IPS-NIHi7 (cell line): Measurements from ENCODE around the gene HOXC6.

Experiments
- DNase-seq: peaks from one replicate; pipeline ENCODE4 v3.0.0; 2012; ENCODE audit warnings: mixed read lengths; ENCODE audit errors: extremely low spot score

Gene HOXC6

DNA sequence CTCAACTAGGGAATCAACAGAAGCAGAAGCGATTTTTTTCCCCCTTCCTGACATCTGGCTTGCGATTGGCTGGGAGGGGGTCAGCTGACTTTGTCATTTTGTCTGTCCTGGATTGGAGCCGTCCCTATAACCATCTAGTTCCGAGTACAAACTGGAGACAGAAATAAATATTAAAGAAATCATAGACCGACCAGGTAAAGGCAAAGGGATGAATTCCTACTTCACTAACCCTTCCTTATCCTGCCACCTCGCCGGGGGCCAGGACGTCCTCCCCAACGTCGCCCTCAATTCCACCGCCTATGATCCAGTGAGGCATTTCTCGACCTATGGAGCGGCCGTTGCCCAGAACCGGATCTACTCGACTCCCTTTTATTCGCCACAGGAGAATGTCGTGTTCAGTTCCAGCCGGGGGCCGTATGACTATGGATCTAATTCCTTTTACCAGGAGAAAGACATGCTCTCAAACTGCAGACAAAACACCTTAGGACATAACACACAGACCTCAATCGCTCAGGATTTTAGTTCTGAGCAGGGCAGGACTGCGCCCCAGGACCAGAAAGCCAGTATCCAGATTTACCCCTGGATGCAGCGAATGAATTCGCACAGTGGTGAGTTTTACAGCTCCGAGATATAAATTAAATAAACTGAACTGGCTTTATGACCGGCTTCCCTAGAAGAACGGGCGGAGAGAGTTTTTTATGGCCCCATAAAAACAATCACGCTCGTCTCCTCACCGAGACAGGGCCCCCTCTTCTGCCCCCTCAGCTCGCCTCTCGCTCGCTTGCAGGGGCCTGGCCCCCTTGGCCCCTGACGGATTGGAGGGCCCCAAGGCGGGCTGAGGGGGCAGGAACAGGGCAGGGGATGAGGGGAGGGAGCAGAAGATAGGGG is at the start of gene HOXC6:
HOXC6 (plus strand) TSS at position 127 of the 888 bp plus-strand sequence; CDS start at position 209, 82 bp downstream.
- no peak for DNase-seq

DNA sequence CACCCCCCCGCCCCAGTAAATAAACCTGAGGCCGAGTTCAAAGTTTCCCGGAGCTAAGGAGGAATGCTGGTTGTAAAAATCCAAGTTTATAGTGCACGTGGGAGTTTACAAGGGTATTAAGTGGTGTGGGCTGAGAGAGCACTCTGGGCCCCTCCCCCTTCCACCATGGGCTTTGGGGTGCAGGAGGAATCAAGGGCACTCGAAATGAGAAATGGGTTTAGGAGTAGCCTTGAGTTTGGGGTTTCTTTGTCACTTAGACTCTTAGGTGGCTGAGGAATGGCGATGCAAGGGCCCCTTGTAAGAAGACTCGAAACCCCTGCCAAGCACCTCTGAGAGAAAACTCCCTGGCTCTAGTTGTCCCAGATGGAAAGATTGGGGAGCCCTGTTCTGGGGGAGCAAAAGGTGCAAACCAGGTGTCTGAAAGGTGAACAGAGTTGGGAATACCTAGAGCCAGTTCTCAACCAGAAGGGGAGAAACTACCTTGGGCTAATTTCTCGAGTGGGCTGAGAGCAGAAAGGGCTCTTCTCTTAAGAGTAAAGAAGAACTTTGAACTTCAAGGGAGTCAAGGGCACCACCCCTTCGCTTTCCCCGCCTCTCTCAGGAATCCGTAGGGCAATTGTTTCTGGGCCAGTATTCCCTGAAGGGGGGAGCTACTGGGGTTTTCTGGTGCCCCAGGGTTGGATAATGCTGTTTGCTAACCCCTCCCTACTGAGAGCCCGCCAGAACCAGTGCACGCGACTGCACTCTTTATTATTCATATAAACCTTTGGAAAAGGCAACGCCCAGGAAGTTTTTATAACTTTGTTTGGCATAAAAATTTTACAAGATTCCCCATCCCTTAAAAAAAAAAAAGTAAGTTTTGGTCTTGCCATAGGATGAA is 49.5 kb upstream of the HOXC6 start:
- no peak for DNase-seq

DNA sequence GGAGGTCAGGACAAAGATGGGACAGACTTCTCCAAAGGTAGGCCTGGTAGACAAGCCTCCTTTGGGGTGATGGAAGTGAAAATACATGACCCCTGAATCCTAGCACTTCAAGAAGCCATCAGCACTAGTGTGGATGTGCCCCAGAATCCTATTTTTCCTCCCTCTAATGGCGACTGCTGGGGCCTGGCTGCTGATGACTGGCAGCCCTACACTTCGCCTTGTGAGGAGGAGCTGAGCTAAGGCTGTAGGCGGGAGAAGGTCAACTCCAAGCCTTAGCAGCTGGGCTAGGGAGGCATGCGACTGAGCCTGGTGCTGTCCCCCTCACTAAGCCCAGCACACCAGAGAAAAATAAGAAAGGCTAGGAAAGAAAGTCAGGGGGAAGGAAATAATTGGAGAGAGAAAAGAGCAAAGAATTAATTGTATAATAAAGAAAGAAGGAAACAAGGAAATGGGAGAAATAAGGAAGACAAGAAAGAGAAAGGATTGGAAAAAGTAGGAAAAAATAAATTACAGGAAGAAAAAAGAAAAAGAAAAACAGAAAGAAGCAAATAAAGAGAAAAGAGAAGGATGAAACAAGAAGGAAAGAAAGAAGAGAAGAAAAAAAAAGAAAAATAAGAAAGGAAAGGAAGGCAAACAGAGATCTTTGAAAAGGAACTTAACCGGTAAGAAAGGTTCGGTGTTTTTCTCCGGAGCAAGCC is 48.0 kb upstream of the HOXC6 start:
- DNase-seq = no peak

DNA sequence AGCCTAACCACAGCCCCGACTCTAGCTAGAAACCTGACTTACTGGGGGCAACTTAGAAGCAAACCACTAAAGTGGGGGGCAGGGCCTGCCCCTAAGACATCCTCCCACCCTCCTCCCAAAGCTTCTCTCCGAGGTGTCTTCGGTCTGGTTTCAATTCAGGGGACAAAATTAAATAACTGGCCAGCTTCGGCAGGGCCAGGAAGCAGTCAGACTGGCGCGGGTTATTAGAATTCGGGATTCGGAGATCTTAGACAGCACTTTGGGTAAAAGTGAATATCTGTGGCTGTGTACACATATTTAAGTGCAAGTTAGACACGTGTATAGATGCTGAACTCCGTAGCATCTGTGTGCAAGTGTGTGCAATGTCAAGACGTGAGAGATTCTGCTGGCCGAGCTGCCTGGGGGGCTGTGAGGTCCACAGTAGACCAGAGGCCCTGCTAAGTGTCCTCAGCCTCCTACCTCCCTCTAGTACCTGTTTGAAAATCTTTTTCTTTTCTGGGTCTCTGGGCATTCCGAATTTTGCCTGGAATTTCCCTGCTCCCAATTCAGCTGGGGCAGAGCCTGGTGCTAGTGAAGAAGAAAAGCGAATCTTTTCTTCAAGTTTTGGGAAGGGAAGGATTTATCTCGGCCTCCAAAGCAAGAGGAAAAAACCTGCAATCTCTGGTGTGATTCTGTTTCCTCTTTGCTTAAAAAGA is 47.3 kb upstream of the HOXC6 start:
- DNase-seq = no peak

DNA sequence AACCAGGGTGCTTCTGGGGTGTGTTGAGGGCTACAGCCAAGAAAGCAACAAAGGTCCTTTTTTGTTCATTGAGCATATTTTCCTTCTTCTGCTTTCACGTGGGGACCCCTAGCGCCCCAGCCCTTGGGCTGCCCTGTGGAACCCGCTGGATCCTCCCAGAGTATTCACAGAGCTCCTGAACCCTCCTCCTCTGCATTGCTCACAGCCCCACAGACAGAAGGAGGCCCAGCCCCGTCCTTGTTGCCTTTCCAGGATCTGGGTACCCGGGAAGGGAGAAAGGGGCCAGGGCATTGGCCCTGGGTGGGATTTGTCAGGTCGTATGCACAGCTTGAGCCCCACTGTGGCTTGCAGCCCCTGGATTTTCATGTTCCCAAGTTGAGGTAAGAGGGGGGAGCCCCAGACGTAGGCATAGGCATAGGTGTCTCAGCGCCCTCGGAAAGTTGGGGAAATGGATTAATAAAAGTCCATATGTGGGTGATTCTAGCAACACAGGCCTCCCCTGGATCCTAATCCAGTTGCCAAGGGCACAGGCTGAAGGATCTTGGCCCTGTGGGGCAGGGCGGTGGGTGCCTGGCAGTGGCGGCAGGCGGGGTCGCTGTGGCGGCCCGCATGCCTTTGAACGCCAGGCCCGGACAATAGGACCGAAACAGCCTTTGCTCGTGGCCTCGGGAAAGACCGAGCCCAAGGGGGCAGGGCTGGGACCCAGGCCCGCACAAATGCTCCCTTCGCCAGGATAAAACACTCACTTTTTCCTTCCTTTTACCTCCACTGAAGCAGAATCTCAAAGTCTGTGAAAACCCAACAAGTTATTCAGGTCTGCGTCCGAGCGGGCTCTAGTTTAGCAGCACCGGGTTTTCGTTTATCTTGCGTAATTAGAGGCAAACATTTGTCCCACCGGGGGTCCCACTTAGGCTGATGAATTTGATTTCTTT is 46.3 kb upstream of the HOXC6 start:
- no peak for DNase-seq

DNA sequence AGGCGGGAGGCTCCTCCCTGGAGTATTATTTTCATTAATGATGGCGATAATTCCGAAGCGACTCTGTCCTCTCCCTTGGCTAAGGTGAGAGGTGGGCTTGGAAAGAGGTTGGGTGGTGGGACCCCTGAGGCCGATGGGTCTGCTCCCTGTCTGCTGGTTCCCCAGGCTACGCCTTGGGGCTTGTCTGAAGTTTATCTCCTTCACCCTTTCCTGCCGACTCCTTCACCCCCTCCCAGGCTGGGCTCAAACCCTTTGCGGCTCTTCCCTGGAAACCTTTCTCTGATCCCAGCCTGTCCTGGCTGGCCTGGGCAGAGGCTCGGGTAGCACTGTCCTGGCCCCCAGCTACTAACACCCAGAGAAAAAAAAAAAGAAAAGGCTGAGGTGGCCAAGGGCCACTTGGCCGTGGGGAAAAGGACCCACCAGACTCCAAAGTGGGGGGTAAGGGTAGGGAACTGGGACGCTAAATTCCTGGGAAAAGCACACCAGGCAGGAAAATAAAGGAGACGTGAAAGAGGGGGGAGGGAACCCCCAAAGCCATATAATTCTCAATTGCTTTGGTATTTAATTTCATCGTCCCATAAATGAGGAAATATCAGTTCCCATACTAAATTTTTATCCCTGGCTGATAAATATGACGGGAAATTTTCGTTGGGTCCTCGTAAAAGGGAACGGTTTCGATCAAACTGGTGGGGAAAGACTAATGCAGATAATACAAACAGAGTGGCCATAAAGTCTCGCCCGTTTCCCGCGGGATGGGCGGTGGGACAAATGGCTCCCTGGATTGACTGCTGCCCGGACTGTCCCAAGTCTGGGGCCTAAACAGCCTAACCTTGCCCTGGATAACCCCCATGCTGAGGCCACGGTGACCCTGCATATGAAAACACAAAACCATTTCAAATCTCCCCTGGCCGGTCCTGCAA is 45.3 kb upstream of the HOXC6 start:
- no peak for DNase-seq

DNA sequence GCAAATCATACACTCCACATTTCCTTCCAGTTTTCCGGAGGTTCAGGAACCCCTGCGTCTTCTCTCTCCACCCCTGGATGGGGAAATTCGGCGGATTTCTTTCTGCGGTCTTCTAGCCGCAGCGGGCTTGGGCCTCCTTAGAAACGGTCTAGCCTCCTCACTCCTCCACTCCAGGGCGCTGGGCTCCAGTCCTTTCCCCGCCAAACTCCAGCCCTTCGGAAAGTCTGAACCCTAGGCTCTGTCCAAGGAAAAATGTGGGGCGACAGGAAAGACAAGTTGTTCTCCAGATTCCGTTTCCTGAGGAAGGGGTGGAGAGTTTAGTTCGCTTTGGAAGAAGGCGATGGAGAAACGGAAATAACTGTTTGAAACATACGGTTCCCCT is 44.7 kb upstream of the HOXC6 start:
- DNase-seq = no peak

DNA sequence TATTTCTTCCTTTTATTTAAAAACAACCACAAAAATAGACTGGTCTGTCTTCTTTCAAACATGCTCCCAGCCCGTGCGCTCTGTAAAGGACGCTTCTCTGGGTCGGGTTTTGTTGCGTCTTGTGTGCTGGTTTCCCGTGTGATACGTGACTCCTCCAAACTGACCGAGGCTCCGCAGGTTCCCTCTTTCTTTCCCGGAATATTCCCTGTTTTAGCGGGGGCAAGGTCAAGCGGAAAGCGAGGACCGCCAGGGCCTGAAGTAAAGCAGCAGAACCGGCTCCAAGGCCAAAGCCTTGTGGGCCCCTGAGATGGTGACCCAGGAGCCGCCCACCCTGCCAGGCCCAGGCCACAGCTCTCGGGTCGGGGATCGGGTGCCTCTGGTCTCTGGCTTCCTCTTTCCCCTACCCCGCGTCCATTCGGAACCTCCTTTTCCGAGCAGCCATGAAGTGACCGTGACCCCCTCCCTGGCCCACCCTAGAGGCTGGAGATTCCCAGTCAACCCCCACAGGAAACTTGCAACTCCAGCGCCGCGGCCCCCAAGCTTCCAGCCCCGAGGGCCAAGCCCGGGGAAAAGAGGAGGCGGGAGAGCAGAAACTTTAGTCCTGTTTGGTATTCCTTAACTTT is 44.2 kb upstream of the HOXC6 start:
- DNase-seq = no peak

DNA sequence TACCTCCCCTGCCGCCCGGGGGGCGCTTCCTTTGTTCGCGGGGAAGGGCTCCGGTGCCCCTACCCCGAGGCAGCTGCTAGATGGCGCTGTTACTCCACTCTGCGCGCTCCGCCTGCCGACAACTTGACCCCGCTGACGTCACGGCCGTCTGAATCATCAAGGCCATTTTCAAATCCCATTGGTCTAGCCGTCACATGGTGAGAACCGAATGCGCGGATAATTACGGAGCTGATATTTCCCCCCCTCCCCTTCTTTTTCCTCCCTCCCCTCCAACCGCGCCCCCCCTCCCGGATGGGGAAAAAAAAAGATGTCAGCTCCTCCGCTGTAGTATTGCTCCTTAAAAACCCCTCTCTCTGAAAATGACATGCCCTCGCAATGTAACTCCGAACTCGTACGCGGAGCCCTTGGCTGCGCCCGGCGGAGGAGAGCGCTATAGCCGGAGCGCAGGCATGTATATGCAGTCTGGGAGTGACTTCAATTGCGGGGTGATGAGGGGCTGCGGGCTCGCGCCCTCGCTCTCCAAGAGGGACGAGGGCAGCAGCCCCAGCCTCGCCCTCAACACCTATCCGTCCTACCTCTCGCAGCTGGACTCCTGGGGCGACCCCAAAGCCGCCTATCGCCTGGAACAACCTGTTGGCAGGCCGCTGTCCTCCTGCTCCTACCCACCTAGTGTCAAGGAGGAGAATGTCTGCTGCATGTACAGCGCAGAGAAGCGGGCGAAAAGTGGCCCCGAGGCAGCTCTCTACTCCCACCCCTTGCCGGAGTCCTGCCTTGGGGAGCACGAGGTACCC is 43.1 kb upstream of the HOXC6 start, which contains the start of gene HOXC10:
HOXC10 (plus strand) TSS at position 246 of the 791 bp plus-strand sequence; CDS start at position 360, 114 bp downstream.
- DNase-seq = peak; percentile 88

DNA sequence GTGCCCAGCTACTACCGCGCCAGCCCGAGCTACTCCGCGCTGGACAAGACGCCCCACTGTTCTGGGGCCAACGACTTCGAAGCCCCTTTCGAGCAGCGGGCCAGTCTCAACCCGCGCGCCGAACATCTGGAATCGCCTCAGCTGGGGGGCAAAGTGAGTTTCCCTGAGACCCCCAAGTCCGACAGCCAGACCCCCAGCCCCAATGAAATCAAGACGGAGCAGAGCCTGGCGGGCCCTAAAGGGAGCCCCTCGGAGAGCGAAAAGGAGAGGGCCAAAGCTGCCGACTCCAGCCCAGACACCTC is 42.6 kb upstream of the HOXC6 start:
- DNase-seq = no peak

DNA sequence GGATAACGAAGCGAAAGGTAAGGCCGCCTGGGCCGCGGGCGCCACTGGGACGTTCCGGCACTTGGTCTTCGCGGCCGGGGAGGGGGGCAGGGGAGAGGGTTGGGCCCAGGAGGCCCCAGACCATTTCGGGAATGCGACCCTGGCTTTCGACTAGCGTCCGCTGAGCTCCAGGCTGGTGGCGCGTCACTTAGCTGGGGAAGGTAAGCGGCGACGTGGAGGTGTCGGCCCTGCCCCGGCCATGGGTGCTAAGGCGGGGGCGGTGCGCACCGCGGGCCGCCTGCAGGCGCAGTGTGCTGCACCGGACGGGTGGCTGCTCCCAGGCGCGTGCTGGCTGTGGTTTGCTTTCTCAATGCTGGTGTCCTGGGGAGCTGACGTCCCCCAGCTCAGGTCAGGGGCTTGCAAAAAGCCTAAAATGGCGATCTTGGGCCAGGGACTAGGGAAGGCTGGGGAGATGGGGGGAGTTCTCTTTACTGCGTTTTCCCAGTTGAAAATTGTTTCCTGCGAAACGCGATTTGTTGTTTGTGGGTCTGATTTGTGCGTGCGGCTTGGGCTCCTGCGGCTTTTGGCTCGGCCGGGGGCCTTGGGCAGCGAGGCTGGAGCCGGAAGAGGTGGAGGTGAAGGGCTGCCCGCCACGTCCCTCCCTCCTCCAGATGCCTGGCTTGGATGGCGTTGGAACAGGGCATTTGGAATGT is 42.1 kb upstream of the HOXC6 start:
- no peak for DNase-seq

DNA sequence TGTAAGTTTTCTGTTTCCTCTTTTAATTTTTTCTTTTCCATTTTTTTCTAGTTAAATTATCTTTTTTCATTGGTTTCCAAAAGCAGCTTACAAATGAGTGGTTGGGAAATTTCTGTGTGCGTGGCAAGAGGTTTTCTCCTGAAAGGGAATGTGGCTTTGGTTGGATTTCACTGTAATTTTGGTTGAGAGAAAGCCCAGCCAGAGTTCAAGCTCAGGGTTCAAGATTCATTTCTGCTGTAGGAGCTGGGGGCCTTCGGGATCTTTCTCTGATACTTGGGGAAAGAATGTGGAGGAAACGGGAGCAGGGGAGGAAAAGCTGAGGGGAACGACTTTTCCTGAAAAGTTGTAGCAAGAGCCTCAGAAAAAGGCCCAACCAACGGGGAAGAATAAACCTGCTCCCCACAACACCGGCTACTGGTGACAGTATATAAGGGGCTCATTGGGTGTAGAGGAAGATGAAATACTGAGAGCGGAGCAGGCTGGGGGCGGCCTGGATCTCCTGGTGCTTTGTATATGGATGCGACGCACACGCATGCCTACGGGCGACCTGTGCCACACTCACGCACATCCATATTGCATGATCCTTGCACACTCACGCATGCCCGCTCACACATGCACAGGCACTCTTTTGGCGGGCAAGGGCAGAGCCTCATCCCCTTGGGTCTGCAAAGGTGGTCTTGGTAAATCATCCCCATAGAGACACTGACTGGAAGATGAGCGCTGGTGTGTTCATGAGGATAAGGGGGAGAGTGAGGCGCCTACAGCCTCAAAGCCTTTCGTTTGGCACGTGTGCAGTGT is 41.4 kb upstream of the HOXC6 start:
- DNase-seq = no peak

DNA sequence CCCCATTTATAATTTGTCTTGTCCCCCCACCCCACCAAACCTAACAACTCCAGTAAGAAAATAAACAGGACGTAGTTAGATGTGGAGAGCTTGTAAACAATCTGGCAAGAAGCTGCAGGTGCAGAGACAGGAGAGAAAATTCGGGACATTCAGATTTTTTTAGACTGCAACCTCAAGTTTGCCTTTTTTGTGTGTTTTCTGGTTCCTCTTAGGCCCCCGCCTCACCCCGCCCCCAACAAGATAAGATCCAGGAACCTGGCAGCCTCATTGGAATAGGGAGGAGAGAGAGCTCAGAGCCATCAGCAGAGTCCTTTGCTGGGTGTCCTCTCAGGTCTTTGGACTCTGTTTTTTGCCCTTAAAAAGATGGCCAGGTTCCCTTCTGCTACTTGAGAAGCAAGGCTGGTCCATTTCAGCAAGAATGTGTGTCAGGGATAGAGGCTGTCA is 40.4 kb upstream of the HOXC6 start:
- DNase-seq = no peak

DNA sequence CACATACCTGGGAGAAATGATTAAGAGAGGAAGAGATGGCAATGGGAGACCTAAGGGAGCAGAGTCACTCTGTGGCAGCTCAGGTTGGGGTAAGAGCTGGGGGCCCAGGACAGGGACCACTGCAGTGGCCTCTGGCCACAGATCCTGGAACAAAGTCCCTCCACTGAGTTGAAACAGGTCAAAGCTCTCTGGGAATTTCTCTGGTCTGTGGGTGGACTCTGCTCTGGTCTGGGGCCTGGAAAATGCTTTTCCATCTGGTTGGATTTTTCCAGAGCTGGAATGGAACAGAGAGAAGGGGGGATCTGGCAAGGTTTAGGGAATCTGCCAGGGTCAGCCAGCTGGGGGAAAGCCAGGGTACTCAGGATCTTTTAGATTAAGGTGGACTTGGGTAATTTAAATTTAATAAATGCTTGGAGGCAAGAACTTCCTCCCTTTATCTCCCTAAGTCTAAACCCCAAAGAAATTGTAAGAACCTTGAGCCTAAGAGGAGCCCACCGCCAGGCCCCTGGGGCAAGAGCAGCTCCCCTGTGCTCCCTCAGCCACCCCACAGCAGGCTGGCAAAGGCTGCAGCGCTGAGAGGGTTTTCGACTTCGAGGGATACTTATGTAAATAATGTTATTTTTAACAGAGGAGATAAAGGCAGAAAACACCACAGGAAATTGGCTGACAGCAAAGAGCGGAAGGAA is 39.6 kb upstream of the HOXC6 start:
- DNase-seq = no peak

DNA sequence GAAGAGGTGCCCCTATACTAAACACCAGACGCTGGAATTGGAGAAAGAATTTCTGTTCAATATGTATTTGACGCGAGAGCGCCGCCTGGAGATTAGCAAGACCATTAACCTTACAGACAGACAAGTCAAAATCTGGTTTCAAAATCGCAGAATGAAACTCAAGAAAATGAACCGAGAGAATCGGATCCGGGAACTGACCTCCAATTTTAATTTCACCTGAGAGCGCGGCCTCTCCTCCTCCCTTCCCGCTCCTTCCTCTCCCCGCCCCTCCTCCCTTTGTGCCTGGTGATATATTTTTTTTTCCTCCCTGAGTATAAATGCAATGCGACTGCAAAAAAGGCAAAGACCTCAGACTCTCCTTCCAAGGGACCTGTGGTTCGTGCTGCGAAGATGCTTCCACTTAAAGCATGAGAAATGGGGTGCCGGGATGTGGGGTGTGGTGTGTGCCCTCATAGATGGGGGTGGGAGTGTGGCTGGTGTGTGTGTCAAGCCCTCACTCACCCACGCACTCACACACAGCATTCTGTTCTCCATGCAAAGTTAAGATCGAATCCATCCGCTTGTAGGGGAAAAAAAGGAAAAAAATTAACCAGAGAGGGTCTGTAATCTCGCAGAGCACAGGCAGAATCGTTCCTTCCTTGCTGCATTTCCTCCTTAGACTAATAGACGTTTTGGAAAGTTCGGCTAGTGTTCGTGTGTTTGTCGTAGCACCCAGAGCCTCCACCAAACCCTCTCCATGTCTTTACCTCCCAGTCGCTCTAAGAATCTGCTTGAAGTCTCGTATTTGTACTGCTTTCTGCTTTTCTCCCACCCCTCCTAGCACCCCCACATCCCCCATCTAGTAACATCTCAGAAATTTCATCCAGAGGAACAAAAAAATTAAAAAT is 38.8 kb upstream of the HOXC6 start:
- DNase-seq = no peak
